ENCODE measurements around the gene CDH4. TPM values are rescaled to one million over a fixed set of nuclear protein-coding genes. Genes with fewer than 3 reads are reported as not detected.
A peak's percentile ranks its signal among the peaks of the same experiment; 100 is the strongest.

CDH4 gene
- total RNA-seq, 1 donor from 2014 or later: not detected

- Histone ChIP-seq H3K9me3 (peaks cover 0 to 3% of the 10 kb centered on the region in 2 donors), H3K27ac (no peak overlapping the region), H3K4me1 (no peaks in the 10 kb centered on the region), H3K27me3 (no peaks in the 10 kb centered on the region), H3K4me3 (no peak overlapping the region), H3K36me3 (no peaks in the 10 kb centered on the region)
- intact Hi-C loops (cut with DNase I): no loop called here
- DNase-seq (ENCODE audit: low spot score in 2 of 2): no peak
- TF ChIP-seq, protein P1, sequence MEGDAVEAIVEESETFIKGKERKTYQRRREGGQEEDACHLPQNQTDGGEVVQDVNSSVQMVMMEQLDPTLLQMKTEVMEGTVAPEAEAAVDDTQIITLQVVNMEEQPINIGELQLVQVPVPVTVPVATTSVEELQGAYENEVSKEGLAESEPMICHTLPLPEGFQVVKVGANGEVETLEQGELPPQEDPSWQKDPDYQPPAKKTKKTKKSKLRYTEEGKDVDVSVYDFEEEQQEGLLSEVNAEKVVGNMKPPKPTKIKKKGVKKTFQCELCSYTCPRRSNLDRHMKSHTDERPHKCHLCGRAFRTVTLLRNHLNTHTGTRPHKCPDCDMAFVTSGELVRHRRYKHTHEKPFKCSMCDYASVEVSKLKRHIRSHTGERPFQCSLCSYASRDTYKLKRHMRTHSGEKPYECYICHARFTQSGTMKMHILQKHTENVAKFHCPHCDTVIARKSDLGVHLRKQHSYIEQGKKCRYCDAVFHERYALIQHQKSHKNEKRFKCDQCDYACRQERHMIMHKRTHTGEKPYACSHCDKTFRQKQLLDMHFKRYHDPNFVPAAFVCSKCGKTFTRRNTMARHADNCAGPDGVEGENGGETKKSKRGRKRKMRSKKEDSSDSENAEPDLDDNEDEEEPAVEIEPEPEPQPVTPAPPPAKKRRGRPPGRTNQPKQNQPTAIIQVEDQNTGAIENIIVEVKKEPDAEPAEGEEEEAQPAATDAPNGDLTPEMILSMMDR (IDR thresholded peaks at IDR 0.05): no peak
Observed at GRCh38 chr20:61240814-61241213, 11.2 kb upstream of the CDH4 start.

GRCh38 chr20:61244213-61244612, 7.8 kb upstream of the CDH4 start:
- intact Hi-C loops (cut with DNase I): no loop called here
- Histone ChIP-seq H3K9me3 (peaks cover 0 to 3% of the 10 kb centered on the region in 2 donors), H3K4me3 (no peak overlapping the region), H3K27ac (no peak overlapping the region), H3K4me1 (no peaks in the 10 kb centered on the region), H3K27me3 (no peaks in the 10 kb centered on the region), H3K36me3 (no peaks in the 10 kb centered on the region)
- TF ChIP-seq, protein P1 (IDR thresholded peaks at IDR 0.05): no peak
- DNase-seq (ENCODE audit: low spot score in 2 of 2): no peak

- Histone ChIP-seq H3K4me3 (no peak overlapping the region), H3K27me3 (no peaks in the 10 kb centered on the region), H3K27ac (no peak overlapping the region), H3K36me3 (no peaks in the 10 kb centered on the region), H3K4me1 (no peaks in the 10 kb centered on the region), H3K9me3 (no peaks in the 10 kb centered on the region)
- DNase-seq (ENCODE audit: low spot score in 2 of 2): no peak
- intact Hi-C loops (cut with DNase I): no loop called here
- TF ChIP-seq, protein P1 (IDR thresholded peaks at IDR 0.05): no peak
Observed at GRCh38 chr20:61246269-61246668, 5.8 kb upstream of the CDH4 start.

- DNase-seq (ENCODE audit: low spot score in 2 of 2): no peak
- intact Hi-C loops (cut with DNase I): no loop called here
- H3K9me3 ChIP-seq: no peaks in the 10 kb centered on the region
- no peaks in the 10 kb centered on the region for H3K36me3 ChIP-seq
- no peak overlapping the region for H3K27ac ChIP-seq
- H3K4me1 ChIP-seq: no peaks in the 10 kb centered on the region
- H3K27me3 ChIP-seq: peaks cover 6% of the 10 kb centered on the region
- TF ChIP-seq, protein P1 (IDR thresholded peaks at IDR 0.05): no peak
- no peak overlapping the region for H3K4me3 ChIP-seq
Observed at GRCh38 chr20:61249626-61250025, 2.4 kb upstream of the CDH4 start.

DNA sequence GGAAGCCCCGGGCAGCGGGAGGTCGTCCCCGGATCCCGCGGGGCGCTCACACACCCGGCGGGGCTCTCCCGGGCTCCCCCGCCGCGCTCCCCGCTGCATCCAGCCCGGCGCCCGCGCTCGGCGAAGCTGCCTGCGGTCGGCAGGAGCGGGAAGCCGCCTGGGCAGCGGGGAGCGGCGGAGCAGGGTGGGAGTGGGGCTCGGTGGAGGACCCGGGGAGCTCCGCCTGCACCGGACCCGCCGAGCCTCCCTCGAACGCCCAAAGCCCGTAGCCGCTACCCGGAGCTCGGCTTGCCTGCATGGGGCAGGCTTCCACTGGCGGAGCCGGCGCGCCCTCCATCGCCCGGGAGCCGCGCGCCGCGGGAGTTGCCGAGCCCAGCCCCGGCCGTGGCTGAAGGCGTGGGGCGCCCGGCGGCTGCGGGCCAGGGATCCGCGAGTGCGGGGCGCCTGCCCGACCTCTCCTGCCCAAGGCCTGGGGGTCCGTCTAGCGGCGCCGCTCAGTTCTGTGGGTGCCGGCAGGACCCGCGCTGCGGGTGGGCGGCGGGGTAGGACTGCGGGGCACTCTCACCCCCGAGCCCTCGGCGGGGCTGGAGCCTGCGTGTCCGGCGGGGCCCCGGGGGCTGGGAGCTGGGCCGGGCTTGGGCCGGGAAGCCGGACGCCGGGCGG, 671 bp downstream of the CDH4 start:
- Histone ChIP-seq H3K4me1 (no peaks in the 10 kb centered on the region), H3K4me3 (peak overlapping the region; percentile 21 to 39), H3K27ac (no peak overlapping the region), H3K36me3 (no peaks in the 10 kb centered on the region), H3K27me3 (peaks cover 6% of the 10 kb centered on the region), H3K9me3 (no peaks in the 10 kb centered on the region)
- TF ChIP-seq, protein P1 (IDR thresholded peaks at IDR 0.05): no peak
- no peak for DNase-seq (ENCODE audit: low spot score in 2 of 2)
- intact Hi-C loops (cut with DNase I): no loop called here

DNA sequence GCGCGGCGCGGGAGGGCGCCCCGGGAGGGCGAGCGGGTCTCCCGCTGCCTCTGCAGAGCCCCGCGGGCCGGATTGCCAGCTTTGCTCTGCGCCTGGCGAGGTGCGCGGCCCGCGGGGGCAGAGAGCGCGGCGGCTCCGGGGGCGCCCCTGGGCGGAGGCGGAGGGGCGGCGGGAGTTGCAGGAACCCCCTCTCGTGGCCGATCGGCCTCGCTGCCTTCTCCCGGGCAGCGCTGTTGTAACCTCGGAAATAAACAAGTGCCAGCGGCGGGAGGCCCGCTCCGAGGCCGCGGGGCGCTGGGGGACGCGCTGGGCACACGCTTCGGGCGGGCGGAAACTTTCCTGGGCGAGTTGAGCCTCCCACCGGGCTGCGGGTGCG, 1.2 kb downstream of the CDH4 start:
- Histone ChIP-seq H3K36me3 (no peaks in the 10 kb centered on the region), H3K27ac (no peak overlapping the region), H3K9me3 (no peaks in the 10 kb centered on the region), H3K27me3 (peaks cover 6% of the 10 kb centered on the region), H3K4me3 (peak overlapping the region; percentile 21 to 39), H3K4me1 (no peaks in the 10 kb centered on the region)
- TF ChIP-seq, protein P1 (IDR thresholded peaks at IDR 0.05): no peak
- DNase-seq (ENCODE audit: low spot score in 2 of 2): no peak
- intact Hi-C loops (cut with DNase I): no loop called here
